ENCODE data around the gene MLF1. TPM values are rescaled to one million over a fixed set of nuclear protein-coding genes. Genes with fewer than 3 reads are reported as not detected.
"Not testable (repeated sequence)": the region's sequence is repeated elsewhere in the genome, so short reads cannot be mapped to it uniquely, and the experiment has no call there.

Gene MLF1, protein sequence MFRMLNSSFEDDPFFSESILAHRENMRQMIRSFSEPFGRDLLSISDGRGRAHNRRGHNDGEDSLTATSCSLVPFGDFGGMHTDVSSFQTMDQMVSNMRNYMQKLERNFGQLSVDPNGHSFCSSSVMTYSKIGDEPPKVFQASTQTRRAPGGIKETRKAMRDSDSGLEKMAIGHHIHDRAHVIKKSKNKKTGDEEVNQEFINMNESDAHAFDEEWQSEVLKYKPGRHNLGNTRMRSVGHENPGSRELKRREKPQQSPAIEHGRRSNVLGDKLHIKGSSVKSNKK
- total RNA-seq, result 191 TPM
- long read RNA-seq, transcript MLF1-217 (8 exons, 2,290 nt), result major isoform, 37 of 114 reads
- long read RNA-seq, transcript MLF1-206 (9 exons, 1,266 nt), result minor isoform, 7 of 114 reads
- long read RNA-seq, transcript MLF1-202 (7 exons, 2,222 nt), result minor isoform, 6 of 114 reads
- long read RNA-seq, transcript MLF1-201 (7 exons, 2,203 nt), result minor isoform, 8 of 114 reads
- long read RNA-seq, partial matches to known transcripts, result 2 of 114 reads
- long read RNA-seq, other reads (novel, unspliced or antisense), result 51 of 114 reads

DNA sequence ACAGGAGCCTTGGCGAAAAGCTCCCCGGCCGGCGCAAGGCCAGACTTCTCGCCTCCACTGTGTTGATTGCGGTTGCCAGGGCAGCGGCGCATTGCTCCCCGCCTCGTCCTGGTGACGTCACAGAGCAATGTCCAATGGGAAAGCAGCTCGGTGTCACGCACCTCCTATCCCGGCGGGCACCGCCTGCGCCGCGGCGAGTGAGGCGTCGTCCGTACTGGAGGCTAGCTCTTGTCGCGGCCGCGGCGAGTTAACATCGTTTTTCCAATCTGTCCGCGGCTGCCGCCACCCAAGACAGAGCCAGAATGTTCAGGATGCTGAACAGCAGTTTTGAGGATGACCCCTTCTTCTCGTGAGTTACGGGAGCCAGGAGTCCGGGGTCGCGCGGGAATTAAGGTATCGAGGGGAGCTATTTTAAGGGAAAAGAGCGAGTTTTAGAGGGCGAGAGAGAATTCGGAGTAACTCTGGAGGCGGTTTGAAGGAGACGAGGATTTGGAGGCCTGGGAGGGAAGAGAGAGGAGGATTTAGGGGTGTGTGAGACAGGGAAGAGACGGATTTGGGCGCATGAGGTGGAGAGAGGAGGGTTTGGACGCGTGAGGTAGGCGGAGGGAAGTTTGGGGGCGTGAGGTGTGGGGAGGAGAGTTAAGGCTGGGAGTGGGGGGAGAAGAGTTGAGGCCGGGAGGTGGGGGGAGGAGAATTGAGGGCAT is at the start of gene MLF1:
TSS of gene MLF1 (plus strand) at position 196 of the 704 bp plus-strand sequence. CDS start at position 303, 107 bp downstream.
- intact Hi-C loops (cut with DNase I), result loop anchor here (5.0 kb wide), 2 partner anchors 34 to 71 kb away; partner anchors contain the start of gene GFM1
- DNase-seq (ENCODE audit: missing footprints), result peak; percentile 96
- ATAC-seq, result peak; percentile 99

DNA sequence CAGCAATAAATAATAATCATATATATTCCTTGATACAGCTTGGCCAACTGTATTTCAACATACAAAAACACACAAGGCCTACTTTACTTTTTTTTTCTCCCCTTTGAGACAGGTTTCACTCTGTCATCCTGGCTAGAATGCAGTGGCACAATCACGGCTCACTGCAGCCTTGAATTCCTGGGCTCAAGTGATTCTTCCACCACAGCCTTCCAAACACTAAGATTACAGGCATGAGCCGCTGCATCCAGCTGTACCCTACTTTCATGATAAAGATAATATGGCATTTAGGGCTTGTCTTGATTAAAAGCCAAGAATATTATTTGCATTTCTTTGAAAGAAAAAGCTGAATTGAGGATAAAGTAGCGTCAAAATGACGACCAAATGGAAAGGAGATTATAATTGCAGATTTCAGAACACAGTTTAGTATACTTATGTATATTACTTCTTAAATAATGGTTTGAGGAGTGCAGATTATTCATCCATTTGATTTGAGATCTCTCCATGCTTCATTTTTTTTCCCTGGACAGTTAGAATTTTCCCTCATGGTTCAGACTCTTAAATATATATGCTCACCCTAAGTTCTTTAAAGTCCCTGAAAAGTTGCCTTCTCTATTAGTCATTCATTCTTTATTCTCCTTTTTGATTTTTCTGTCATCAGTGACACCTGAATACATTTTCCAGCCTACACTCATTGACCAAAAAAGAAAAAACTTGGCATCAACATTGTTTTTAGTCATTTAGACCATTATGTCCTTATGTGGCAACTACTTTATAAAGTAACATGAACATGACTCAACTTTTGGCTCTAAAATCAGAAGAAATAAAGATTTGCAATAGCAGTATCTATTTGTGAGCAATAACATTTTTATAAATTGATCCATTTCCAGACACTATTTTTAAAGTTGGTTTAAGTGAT is 48.5 kb upstream of the MLF1 start:
- no peak for DNase-seq (ENCODE audit: missing footprints)
- no peak for ATAC-seq
- intact Hi-C loops (cut with DNase I), result no loop called here

DNA sequence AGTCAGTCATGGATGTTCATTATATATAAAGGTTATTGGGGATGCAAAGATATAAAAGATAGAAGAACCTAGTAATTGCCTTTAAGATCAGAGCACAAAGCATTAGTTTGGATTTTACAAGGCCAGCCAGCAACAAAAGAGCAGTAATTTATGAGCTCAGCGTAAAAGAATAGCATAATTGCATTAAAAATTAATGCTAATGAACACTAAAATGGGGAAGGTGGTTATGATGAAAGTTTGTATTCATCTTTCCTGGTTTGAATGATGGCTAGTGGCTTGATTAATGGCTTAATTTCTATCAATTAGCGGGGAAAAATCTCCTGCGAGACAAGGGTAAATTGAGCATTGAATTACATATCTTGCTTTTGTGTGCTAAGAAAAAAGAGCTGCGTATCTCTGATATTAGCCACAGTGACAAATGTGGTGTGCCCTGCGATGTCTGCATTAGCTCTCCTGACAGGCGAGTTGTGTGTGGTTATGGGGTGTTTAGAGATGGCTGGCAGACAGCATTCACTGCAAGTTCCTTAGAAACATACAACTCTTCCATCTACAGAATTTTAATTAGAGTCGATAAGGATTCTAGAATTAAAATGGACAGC is 42.8 kb upstream of the MLF1 start:
- ATAC-seq, result no peak
- intact Hi-C loops (cut with DNase I), result no loop called here
- no peak for DNase-seq (ENCODE audit: missing footprints)

DNA sequence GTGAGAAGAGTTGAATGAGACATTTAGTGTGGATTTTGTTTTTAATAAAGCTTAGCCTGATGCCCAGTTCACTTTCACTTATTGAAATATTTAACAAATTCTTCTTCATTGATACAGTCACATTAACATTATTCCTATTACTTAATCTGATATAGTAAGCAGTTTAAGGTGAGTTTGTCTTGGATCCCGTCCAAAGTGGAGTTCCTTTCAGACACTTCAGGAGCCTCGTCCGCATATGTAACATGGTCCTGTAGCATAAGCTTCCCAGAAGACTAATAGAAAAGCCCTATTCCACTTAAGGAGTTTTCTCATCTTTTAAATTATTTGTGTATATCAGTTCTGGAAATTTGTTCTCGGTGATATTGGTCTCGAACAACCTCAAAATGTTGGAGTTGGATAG is 39.7 kb upstream of the MLF1 start:
- ATAC-seq, result no peak
- DNase-seq (ENCODE audit: missing footprints), result no peak
- intact Hi-C loops (cut with DNase I), result no loop called here

DNA sequence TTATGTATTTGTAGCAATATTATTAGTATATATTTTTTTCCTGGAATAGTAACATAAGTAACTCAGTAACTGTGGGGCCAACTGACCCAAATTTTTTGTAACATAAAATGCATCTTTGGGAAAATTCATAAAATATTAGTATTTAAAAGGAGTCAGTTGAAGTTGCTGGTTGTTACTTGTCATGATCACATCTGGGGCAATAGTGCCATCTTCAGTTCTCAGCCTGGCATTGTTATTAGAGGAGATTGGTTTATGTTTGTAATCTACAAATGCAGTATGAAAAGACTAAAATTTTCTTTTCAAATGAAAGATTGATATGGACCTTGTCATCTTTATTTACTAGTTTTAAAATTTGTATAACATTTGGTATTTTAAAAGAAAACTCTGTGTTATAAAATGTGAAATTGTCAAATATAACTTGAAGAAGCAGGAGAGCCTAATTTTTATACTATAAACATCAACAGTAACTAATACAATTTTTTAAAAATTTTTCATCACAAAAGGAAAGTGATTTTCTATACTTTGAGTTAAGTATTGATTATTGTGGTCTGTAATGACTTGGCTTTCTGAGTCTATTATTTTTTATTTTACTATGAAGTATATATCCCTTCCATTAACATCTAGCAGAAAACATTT is 38.8 kb upstream of the MLF1 start:
- ATAC-seq (no peak), DNase-seq (ENCODE audit: missing footprints) (no peak)
- intact Hi-C loops (cut with DNase I), result loop anchor here (2.0 kb wide), 1 partner anchor 913 kb away; no protein-coding TSS in a partner anchor

DNA sequence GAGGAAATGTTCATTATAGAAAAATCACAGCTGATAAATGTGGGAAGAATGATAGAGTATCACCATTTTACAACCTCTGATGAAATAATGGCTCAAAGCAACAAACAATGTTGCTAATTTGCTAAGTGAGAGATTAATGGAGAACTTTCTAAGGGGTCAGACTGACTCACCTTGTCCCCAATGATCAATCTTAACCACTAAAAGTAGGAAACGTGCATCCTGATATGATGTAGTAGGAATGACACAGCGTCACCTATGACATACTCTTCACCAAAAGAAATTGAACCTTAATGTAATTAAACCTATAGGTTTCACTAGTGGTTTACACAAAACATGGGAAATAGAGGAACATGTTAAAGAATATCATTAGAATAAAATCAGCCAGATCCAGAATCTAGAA is 35.1 kb upstream of the MLF1 start:
- DNase-seq (ENCODE audit: missing footprints) (no peak), ATAC-seq (no peak)
- intact Hi-C loops (cut with DNase I), result loop anchor here (5.0 kb wide), 1 partner anchor 36 kb away; the partner anchor contains the start of gene MLF1

DNA sequence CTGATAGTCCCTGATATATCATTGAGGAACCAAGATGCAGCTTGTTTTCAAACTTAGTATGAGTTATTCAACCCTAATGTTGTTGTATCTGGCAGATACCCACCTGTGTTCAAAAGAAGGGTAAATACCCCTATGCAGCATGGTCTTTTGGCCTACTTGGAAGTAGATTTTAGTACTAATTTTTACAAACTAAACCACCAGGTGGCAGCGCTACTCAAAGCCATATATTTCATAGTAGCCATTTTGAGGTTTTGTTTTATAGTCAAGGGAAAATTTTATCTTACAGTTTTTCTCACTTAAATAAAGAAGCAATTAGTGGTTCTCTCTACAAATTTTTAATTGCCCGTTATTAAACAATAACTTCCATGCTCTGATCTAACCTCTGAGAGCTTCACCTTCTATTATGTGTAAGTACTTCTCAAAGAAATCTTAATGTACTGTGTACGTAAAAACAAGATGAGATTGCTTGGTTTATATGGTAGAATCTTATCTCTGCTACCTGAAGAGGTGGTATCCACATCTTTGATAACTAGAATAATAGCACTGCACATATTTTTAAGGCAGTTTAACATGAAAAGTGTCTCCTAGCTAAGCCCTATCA is 31.5 kb upstream of the MLF1 start:
- no peak for DNase-seq (ENCODE audit: missing footprints)
- intact Hi-C loops (cut with DNase I), result loop anchor here (5.0 to 10.0 kb wide), 3 partner anchors 33 to 103 kb away; partner anchors contain the start of genes GFM1 and MLF1

DNA sequence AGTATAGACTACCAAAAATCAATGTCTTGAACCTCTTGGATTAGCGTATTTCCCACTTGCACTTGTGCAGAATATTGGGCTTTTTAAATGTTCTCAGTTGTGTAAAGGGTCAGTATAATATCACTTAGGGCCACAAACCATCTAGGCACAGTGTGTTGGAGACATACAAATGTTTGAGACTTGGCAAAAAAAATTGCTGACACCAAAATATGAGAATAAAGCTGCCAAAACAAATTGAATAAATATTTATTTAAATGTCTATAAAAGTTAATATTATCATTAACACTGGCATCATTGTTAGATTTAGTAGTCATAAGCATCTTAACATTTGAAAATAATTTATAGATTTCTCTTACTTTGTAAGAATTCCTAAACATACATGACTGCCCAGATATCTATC is 30.9 kb upstream of the MLF1 start:
- intact Hi-C loops (cut with DNase I), result loop anchor here (5.0 to 10.0 kb wide), 2 partner anchors 55 to 102 kb away; partner anchors contain the start of gene GFM1
- ATAC-seq (no peak), DNase-seq (ENCODE audit: missing footprints) (no peak)

More for the DNA sequence above, 31.5 kb upstream of the MLF1 start:
- no peak for ATAC-seq

DNA sequence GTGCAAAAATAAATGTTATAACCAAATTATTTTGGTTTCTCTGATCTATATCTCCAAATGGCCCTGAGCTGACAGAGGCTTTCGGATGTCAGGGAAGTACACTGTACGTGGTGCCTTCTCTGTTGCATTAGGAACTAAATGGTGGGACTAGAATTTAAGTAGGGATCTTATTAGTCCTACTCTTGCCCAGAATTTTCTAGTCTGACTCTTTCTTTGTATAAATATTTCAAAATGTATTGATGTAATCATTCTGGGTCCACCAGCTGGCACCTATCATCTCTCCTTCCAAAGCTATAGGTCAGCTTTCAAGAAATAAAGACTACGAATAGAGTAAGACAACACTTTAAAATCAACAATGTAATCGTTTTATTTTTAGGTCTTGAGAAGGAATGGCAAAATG is 22.3 kb upstream of the MLF1 start:
- DNase-seq (ENCODE audit: missing footprints) (no peak), ATAC-seq (no peak)
- intact Hi-C loops (cut with DNase I), result loop anchor here (10.0 kb wide), 1 partner anchor 46 kb away; no protein-coding TSS in a partner anchor

DNA sequence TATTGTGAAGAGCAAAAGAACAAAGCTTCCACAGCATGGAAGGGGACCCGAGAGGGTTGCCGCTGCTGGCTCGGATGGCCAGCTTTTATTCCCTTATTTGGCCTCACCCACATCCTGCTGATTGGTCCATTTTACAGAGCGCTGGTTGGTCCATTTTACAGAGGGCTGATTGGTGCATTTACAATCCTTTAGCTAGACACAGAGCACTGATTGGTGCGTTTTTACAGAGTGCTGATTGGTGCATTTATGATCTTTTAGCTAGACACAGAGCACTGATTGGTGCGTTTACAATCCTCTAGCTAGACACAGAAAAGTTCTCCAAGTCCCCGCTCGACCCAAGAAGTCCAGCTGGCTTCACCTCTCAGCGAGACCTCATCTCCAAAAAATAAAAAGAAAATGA is 21.1 kb upstream of the MLF1 start:
- ATAC-seq; DNase-seq (ENCODE audit: missing footprints): not testable (repeated sequence)
- intact Hi-C loops (cut with DNase I), result loop anchor here (10.0 kb wide), 1 partner anchor 45 kb away; no protein-coding TSS in a partner anchor

DNA sequence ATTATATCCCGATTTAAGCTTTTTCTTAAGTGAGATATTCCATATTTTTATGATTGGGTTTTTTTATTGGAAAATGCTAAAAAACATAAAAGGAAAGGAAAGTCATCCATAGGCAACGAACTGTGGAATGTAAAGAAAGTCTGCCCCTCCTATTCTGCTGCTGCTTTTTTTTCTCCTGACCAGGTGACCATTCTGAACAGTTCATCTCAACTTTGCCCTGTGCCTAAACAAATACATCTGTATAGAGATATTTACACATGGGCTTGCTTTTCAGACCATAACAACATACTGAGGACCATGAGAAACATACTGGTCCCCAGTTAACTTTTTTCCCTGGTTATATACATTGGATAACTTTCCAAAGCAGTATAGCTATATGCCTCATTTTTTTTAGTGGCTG is 18.9 kb upstream of the MLF1 start:
- ATAC-seq (no peak), DNase-seq (ENCODE audit: missing footprints) (no peak)
- intact Hi-C loops (cut with DNase I), result no loop called here

DNA sequence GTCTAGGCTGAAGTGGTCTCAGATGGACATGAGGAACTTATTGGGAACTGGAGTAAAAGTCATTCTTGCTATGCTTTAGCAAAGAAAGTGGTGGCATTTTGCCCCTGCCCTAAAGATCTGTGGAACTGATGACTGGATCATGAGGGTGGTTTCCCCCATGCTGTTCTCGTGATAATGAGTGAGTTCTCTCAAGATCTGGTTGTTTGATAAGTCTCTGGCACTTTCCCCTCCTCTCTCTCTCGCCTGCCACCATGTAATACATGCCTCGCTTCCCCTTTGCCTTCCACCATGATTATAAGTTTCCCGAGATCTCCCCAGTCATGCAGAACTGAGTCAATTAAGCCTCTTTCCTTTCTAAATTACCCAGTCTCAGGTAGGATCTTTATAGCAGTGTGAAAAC is 11.5 kb upstream of the MLF1 start:
- DNase-seq (ENCODE audit: missing footprints) (no peak), ATAC-seq (no peak)
- intact Hi-C loops (cut with DNase I), result no loop called here

DNA sequence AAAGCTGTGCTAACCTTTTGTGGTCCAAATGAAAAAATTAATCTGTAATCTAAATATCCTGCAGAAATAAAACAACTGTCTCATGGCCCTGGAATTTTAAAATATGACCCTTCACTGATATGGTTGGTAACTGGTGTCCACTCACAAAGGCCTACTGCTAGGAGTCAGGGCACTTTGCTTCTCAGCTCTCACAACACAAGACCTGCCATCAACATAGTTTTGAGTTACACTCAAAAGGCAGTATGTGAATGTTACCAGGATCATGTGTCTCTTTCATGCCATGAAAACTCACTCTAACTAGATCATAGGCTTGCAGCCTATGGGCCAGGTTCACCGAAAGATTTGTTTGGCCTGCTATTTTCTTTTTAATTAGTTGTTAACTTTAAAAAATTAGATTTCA is 10.0 kb upstream of the MLF1 start:
- ATAC-seq (no peak), DNase-seq (ENCODE audit: missing footprints) (no peak)
- intact Hi-C loops (cut with DNase I), result no loop called here

DNA sequence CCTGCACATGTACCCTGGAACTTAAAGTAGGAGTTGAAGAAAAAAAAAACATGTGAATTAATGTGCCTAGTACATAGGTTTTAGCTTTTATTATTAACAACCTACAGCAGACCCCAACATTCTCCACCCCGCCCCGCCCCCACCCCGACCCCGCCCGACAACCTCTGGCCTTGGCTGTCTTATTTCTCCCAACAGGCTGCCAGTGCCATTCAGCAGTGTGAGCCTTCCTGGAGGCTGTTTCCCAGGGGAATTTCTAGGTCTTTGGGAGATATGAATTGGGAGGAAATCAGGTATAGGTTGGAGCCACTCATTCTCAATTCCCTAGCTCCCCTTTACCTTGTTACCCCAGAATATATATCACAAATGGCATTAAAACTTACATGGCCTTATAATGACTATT is 8.3 kb upstream of the MLF1 start:
- no peak for DNase-seq (ENCODE audit: missing footprints)
- intact Hi-C loops (cut with DNase I), result no loop called here
- ATAC-seq, result no peak

DNA sequence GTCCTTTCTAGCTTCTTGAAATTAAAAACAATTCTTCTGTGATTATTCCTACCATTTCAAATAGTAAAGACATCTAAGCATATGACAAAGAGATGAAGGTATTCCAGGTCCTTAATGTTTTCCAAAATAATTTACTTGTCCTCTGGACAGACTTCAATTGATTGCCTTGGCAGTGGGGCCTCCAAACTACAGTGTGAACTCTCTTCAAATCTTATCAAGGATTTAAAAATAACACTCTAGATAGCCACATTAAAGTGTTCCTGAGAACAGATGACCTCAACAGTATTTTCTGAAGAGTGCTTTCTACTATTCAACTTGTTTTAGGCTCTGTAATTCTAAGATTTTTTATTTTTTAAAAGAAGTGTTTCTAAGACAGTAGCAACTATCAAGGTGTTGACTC is 7.9 kb upstream of the MLF1 start:
- DNase-seq (ENCODE audit: missing footprints), result no peak
- intact Hi-C loops (cut with DNase I), result no loop called here
- ATAC-seq, result peak; percentile 54

DNA sequence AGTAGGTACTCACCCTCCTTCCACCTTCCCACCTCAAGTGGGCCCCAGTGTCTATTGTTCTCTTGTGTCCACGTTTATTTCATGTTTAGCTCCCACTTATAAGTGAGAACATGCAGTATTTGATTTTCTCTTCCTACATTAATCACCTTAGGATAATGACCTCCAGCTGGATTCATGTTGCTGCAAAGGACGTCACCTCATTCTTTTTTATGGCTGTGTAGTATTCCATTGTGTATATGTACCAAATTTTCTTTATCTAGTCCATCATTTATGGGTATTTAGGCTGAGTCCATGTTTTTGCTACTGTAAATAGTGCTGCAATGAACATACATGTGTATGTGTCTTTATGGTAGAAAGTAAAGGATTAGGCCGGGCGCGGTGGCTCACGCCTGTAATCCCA is 5.9 kb upstream of the MLF1 start:
- ATAC-seq (no peak), DNase-seq (ENCODE audit: missing footprints) (no peak)
- intact Hi-C loops (cut with DNase I), result no loop called here

DNA sequence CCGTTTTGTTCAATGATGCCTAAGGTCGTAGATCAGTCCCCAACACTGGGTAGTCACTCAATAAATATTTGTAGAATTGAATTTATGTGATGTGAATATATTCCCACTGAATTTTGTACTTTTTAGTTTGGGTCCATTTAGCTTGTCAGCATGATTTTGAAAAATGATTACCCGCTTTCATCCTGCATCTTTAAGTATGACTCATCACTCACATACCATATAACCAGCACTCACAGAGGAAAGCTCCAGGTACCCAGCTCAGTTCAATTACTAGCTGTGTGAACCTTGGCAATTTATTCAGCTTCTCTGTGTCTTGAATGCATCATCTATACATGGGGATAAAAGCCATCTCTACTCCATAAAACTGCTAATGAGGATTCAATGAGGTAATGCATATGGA is 2.2 kb upstream of the MLF1 start:
- no peak for DNase-seq (ENCODE audit: missing footprints)
- intact Hi-C loops (cut with DNase I), result no loop called here
- no peak for ATAC-seq
